D721Med (cell line): ENCODE data around the gene LTBP4.
A peak's percentile ranks its signal among the peaks of the same experiment; 100 is the strongest.

ENCODE experiments used
- DNase-seq: peaks from one replicate; pipeline ENCODE4 v3.0.0; 2011; ENCODE audit warnings: low spot score; ENCODE audit not compliant: insufficient read length
- FAIRE-seq: peaks from 2 replicates; lab custom pipeline; 2011; peaks lifted over from hg19 to GRCh38; lab: Jason Lieb, UNC
- TF ChIP-seq, protein P1 (sequence below): IDR thresholded peaks from 2 replicates; pipeline ENCODE4 v1.5.1; 2012; ENCODE audit warnings: mild to moderate bottlenecking, control low read depth; ENCODE audit not compliant: insufficient read depth; ENCODE audit errors: missing control alignments

The LTBP4 gene

DNA sequence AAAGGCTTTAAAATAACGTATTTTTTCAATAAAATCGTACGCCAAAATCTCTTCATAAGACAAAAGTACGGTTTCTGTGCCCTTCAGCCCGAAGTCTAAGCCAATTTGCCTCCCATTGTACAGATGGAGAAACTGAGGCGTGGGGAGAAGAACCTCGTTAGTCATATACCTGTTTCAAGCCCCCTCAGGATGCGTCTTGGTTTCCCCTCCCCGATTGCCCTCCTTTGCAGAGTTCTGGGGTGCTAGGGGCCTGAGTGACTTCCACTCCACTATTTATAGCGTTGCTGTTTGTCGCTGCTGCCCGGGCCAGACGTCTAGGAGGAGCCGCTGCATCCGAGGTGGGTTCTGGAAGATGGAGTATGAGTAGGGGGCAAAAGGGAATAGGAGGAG, 2.3 kb upstream of the LTBP4 start:
- TF ChIP-seq, protein P1, sequence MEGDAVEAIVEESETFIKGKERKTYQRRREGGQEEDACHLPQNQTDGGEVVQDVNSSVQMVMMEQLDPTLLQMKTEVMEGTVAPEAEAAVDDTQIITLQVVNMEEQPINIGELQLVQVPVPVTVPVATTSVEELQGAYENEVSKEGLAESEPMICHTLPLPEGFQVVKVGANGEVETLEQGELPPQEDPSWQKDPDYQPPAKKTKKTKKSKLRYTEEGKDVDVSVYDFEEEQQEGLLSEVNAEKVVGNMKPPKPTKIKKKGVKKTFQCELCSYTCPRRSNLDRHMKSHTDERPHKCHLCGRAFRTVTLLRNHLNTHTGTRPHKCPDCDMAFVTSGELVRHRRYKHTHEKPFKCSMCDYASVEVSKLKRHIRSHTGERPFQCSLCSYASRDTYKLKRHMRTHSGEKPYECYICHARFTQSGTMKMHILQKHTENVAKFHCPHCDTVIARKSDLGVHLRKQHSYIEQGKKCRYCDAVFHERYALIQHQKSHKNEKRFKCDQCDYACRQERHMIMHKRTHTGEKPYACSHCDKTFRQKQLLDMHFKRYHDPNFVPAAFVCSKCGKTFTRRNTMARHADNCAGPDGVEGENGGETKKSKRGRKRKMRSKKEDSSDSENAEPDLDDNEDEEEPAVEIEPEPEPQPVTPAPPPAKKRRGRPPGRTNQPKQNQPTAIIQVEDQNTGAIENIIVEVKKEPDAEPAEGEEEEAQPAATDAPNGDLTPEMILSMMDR = no peak
- FAIRE-seq = no peak
- no peak for DNase-seq

DNA sequence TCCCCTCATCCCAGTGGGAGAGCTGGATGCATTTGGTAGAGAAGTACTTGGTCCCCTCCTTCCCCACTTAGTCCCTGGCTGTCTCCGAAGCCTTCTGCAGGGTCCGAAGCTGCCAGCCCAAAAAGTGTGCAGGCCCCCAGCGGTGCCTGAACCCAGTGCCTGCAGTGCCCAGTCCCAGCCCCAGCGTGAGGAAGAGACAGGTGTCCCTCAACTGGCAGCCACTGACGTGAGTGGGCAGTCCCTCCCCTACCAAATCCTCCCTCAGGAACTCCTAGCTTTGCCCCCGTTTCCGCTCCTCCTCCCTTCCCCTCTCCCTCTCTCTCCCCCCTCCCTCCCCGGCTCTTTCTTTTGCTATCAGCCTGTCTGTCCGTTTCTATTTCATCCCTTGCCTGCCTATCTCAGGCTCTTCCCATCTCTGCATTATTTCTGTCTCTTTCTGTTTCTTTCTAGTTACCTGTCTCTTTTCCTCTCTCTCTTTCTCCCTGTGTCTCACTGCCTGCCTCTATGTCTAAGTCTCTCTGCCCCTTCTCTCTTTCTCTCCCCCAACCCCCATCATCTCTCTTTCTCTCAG, 1.8 kb upstream of the LTBP4 start:
- TF ChIP-seq, protein P1 = no peak
- DNase-seq (no peak), FAIRE-seq (no peak)

DNA sequence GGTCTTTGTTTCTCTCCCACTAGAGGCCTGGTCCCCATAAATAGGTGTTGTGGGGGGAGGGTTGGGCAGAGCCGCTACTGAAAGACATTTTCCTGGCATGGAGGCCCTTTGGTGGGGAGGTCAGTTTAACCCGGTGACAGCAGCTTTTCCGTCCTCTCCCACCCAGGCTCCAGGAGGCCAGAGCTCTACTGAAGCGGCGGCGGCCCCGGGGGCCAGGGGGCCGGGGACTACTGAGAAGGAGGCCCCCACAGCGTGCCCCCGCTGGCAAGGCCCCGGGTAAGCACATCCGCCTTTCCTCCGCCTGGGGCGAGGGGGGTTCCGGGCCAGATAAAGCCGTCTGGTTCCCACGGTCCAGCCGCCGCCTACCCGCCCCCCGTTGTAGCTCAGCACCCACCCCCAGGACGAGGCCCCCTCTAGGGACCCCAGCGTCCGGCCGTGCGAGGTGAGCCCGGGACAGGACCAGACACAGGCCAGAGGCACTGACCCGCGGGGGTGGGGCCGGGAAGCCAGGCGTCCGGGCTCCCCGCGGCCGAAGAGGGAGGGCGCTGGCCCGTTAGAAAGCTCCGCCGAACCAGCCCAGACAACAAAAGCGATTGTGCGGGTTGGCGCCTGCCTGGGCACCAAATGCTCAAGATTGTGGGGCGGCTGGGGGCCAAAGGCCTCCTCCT, 1.1 kb upstream of the LTBP4 start:
- TF ChIP-seq, protein P1 = no peak
- FAIRE-seq = no peak

DNA sequence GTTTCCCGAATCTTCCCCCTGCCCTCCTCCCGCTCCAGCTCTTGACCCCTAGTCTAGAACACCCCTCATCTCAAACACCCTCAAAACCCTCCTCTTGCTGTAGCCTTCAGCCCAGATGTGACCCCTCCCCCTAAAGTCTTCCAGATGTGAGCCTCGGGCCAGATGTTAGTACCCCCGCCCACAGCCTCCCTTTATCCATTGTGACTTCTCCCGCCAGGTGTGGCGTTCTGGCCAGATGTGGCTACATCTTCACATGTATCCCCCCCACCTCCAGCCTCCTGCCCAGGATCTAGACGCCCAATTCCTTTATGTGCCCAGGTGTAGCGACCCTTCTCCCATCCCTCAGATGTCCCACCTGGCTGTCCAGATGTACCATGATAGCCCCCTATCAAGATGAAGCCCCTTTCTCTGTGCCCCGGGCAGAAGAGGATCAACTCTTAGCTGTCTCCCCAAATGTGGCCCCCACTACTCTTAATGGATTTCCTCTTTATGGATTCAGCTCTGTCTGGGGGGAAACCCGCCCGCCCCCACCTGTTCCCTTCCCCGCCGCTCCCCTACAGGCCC, 517 bp upstream of the LTBP4 start:
- FAIRE-seq = no peak
- no peak for DNase-seq
- TF ChIP-seq, protein P1 = no peak

More for the DNA sequence above, 1.1 kb upstream of the LTBP4 start:
- DNase-seq = no peak

DNA sequence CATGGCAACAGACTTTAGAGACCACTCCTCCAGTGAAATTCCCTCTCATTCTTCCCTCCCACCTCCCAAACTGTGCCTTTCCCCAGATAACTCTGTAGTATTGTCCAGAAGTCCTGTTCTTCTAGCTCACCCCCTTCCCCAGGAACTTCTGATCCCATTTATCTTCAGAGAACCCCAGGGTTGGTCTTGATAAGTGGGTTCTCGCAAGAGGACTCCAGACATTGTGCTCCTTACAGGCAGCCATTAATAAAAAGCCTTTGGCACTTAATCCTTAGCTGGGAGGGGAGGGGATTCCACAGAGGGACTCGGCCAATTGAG, 1.9 kb downstream of the LTBP4 start:
- FAIRE-seq = no peak
- DNase-seq = peak; percentile 69
- TF ChIP-seq, protein P1 = no peak

DNA sequence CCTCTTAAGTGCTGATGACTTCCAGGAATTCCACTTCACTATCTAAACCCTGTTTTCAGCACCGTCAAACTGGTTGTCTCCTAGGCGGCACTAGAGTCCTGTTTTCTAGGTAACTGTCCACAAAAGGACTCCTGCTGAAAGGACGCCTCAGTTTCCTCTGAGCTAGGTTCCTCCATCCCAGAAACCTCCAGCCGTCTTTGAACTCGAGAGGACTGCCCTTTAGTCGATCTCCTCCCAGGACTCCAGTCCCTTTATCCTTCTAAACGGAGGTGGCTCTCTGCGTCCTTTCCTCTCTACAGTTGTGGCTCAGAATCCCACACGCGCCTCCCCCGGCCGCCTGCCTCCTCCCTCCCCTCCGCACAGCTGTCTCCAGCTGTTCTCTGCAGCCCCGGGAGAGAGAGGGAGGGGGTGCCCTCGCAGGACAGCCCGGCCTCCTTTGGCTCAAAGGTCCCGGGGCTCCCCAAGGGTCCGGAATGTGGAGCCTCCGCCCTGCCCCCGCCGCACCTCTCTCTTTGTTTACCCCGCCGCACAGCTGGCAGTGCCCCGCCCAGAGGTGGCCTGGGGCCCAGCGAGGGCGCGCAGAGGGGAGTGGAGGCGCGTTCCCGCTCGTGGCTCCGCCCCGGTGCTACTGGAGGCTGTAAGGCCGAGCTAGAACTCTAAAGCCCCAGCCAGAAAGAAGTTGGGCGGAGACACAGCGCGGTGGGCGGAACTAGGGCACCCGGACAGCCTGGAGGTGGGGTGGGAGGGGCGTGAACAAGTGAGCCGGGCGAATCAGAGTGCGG, 2.4 kb downstream of the LTBP4 start:
- TF ChIP-seq, protein P1 = peak; percentile 17
- DNase-seq (peak; percentile 58), FAIRE-seq (no peak)
